GM12873 (cell line): ENCODE measurements around the gene PLCB1.

Experiments used
- CTCF ChIP-seq: IDR thresholded peaks from 2 replicates; pipeline ENCODE4 v1.5.1; 2012; ENCODE audit warnings: low read depth, mild to moderate bottlenecking, moderate library complexity, low read length, control low read depth; ENCODE audit not compliant: insufficient read depth; ENCODE audit errors: missing control alignments

The PLCB1 gene

GRCh38 chr20:8877294-8877693, 745.2 kb downstream of the PLCB1 start:
- TF ChIP-seq CTCF, result no peak

- TF ChIP-seq CTCF, result no peak
Measured at GRCh38 chr20:8879669-8880068, 747.6 kb downstream of the PLCB1 start.

GRCh38 chr20:8880085-8880853, 748.2 kb downstream of the PLCB1 start:
- no peak for TF ChIP-seq CTCF

GRCh38 chr20:8891039-8891438, 759.0 kb downstream of the PLCB1 start:
- no peak for TF ChIP-seq CTCF

- no peak for TF ChIP-seq CTCF
Measured at GRCh38 chr20:8895472-8895871, 763.4 kb downstream of the PLCB1 start.

GRCh38 chr20:8898823-8899222, 766.8 kb downstream of the PLCB1 start:
- TF ChIP-seq CTCF, result no peak

GRCh38 chr20:8901237-8902025, 769.4 kb downstream of the PLCB1 start:
- no peak for TF ChIP-seq CTCF
